HEK293 (cell line): ENCODE data around the gene GCDH.

Experiments used
- KLF17 ChIP-seq: fragments of 450-650 bp; formaldehyde crosslinking; IDR thresholded peaks from 2 replicates; pipeline ENCODE4 v1.5.1; 2016; ENCODE audit warnings: missing biosample characterization, missing genetic modification characterization
- MEIS1 ChIP-seq: sonication (generic); formaldehyde crosslinking; IDR thresholded peaks from 2 replicates; pipeline ENCODE4 v1.8.1; 2022; ENCODE audit warnings: missing genetic modification reagents, mild to moderate bottlenecking, borderline replicate concordance
- SETDB1 ChIP-seq: IDR thresholded peaks from one replicate; pipeline ENCODE4 v1.6.1; 2017; ENCODE audit warnings: mild to moderate bottlenecking, low read length, moderate library complexity, mixed read lengths; ENCODE audit not compliant: insufficient read length
- TRIM28 ChIP-seq: IDR thresholded peaks from 2 replicates; pipeline ENCODE4 v1.6.1; 2011; ENCODE audit warnings: low read length, control low read depth, borderline replicate concordance
- ZBTB21 ChIP-seq: fragments of 450-650 bp; formaldehyde crosslinking; IDR thresholded peaks from 2 replicates; pipeline ENCODE4 v1.5.1; 2017; ENCODE audit warnings: missing biosample characterization, missing genetic modification characterization
- ZFP3 ChIP-seq: fragments of 450-650 bp; formaldehyde crosslinking; IDR thresholded peaks from 2 replicates; pipeline ENCODE4 v1.5.1; 2016; ENCODE audit warnings: low read depth, missing biosample characterization, missing genetic modification characterization
- ZFP37 ChIP-seq: fragments of 450-650 bp; formaldehyde crosslinking; IDR thresholded peaks from 2 replicates; pipeline ENCODE4 v1.5.1; 2016; ENCODE audit warnings: missing biosample characterization, missing genetic modification characterization
- ZFP69B ChIP-seq: fragments of 450-650 bp; formaldehyde crosslinking; IDR thresholded peaks from 2 replicates; pipeline ENCODE4 v1.5.1; 2016; ENCODE audit warnings: missing biosample characterization, missing genetic modification characterization
- ZNF146 ChIP-seq: fragments of 450-650 bp; formaldehyde crosslinking; IDR thresholded peaks from 2 replicates; pipeline ENCODE4 v1.5.1; 2016; ENCODE audit warnings: missing biosample characterization, missing genetic modification characterization
- ZNF211 ChIP-seq: fragments of 450-650 bp; formaldehyde crosslinking; IDR thresholded peaks from 2 replicates; pipeline ENCODE4 v1.5.1; 2016; ENCODE audit warnings: low read depth, missing biosample characterization, missing genetic modification characterization
- ZNF274 ChIP-seq, 2 experiments: fragments of 200-500 bp in 1 of 2; fragments of 450-650 bp in 1 of 2; sonication (Bioruptor generic) in 1 of 2; formaldehyde crosslinking in 1 of 2; IDR thresholded peaks; 2 replicates each; pipeline versions ENCODE4 v1.5.1 to v1.6.1; 2014 to 2016; ENCODE audit warnings: borderline replicate concordance in 1 of 2, inconsistent platforms in 1 of 2, low read length in 1 of 2, missing biosample characterization in 1 of 2, missing genetic modification characterization in 1 of 2
- ZNF280C ChIP-seq: fragments of 450-650 bp; formaldehyde crosslinking; IDR thresholded peaks from 2 replicates; pipeline ENCODE4 v1.5.1; 2016; ENCODE audit warnings: missing biosample characterization, missing genetic modification characterization
- ZNF324 ChIP-seq: fragments of 450-650 bp; formaldehyde crosslinking; IDR thresholded peaks from 2 replicates; pipeline ENCODE4 v1.5.1; 2016; ENCODE audit warnings: missing biosample characterization, missing genetic modification characterization
- ZNF335 ChIP-seq: fragments of 450-650 bp; formaldehyde crosslinking; conservative IDR thresholded peaks from 2 replicates; pipeline ENCODE4 v1.5.1; 2016; ENCODE audit warnings: missing biosample characterization, missing genetic modification characterization
- ZNF341 ChIP-seq: fragments of 450-650 bp; formaldehyde crosslinking; IDR thresholded peaks from 2 replicates; pipeline ENCODE4; 2016; ENCODE audit warnings: low read depth, missing biosample characterization, missing genetic modification characterization
- ZNF37A ChIP-seq: fragments of 450-650 bp; IDR thresholded peaks from 2 replicates; pipeline ENCODE4 v1.5.1; 2018; ENCODE audit warnings: missing biosample characterization, missing genetic modification characterization
- ZNF560 ChIP-seq: fragments of 450-650 bp; formaldehyde crosslinking; IDR thresholded peaks from 2 replicates; pipeline ENCODE4 v1.5.1; 2017; ENCODE audit warnings: missing biosample characterization, missing genetic modification characterization, borderline replicate concordance
- ZNF777 ChIP-seq: fragments of 450-650 bp; formaldehyde crosslinking; IDR thresholded peaks from 2 replicates; pipeline ENCODE4 v1.5.1; 2017; ENCODE audit warnings: missing biosample characterization, missing genetic modification characterization, borderline replicate concordance
- ZNF792 ChIP-seq: fragments of 450-650 bp; formaldehyde crosslinking; IDR thresholded peaks from 2 replicates; pipeline ENCODE4 v1.5.1; 2016; ENCODE audit warnings: missing biosample characterization, missing genetic modification characterization
- ZXDB ChIP-seq: fragments of 450-650 bp; formaldehyde crosslinking; IDR thresholded peaks from 2 replicates; pipeline ENCODE4 v1.5.1; 2016; ENCODE audit warnings: missing biosample characterization, missing genetic modification characterization
- TF ChIP-seq, protein P1 (sequence below): fragments of 450-650 bp; formaldehyde crosslinking; IDR thresholded peaks from 2 replicates; pipeline ENCODE4 v1.5.1; 2016; ENCODE audit warnings: missing biosample characterization, missing genetic modification characterization
- TF ChIP-seq, protein P2 (sequence below): fragments of 450-650 bp; formaldehyde crosslinking; IDR thresholded peaks from 2 replicates; pipeline ENCODE4 v1.5.0; 2017; ENCODE audit warnings: missing biosample characterization, missing genetic modification characterization, borderline replicate concordance
- TF ChIP-seq, protein P3 (sequence below): fragments of 450-650 bp; formaldehyde crosslinking; IDR thresholded peaks from 2 replicates; pipeline ENCODE4 v1.5.1; 2017; ENCODE audit warnings: missing biosample characterization, mild to moderate bottlenecking, missing genetic modification characterization, moderate library complexity
- TF ChIP-seq, protein P4 (sequence below): fragments of 450-650 bp; formaldehyde crosslinking; IDR thresholded peaks from 2 replicates; pipeline ENCODE4 v1.5.1; 2017; ENCODE audit warnings: missing biosample characterization, missing genetic modification characterization
- TF ChIP-seq, protein P5 (sequence below): fragments of 450-650 bp; formaldehyde crosslinking; IDR thresholded peaks from 2 replicates; pipeline ENCODE4 v1.5.1; 2016; ENCODE audit warnings: missing biosample characterization, missing genetic modification characterization

Gene GCDH

DNA sequence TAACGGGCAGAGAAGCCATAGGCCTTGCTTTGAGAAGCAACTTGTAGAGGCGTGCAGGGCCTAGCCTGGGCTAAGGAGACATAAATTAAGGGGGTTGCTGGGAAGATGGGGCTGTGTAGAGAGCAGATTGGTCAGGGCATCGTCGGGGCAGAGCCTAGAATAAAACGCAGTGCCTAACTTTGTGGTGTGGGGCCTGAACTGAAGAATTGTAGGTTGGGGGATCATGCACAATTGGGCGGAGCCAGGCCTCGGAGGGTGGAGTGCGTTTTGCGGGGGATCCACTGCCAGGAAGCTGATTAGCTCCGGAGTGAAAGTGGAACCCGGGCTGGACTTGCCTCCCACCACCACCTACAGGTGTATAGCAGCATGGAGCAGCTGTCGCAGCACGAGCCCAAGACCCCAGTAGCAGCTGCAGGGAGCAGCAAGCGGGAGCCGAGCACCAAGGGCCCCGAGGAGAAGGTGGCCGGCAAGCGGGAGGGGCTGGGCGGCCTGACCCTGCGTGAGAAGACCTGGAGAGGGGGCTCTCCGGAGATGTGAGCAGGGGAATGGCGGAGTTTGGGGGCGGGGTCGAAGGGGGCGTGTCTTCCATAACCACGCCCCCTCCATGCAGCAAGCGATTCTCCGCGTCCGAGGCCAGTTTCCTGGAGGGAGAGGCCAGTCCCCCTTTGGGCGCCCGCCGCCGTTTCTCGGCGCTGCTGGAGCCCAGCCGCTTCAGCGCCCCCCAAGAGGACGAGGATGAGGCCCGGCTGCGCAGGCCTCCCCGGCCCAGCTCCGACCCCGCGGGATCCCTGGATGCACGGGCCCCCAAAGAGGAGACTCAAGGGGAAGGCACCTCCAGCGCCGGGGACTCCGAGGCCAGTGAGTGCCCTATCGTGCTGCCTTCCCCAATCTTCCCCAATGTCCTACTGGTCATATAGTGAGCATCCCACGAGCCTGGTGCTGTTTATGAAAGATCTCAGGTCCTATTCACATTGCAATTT is 23.6 kb upstream of the GCDH start (continued):
- peak; percentile 29; the same call in 1 of the 2 replicates for TF ChIP-seq ZNF335 (tag by site-specific recombination)
- no peak for TF ChIP-seq ZFP3 (tag by site-specific recombination)
- TF ChIP-seq ZFP37 (tag by site-specific recombination) = no peak; the same call in 1 of the 2 replicates
- TF ChIP-seq ZNF211 = no peak
- no peak for TF ChIP-seq ZNF560 (tag by site-specific recombination)
- TF ChIP-seq, protein P1, sequence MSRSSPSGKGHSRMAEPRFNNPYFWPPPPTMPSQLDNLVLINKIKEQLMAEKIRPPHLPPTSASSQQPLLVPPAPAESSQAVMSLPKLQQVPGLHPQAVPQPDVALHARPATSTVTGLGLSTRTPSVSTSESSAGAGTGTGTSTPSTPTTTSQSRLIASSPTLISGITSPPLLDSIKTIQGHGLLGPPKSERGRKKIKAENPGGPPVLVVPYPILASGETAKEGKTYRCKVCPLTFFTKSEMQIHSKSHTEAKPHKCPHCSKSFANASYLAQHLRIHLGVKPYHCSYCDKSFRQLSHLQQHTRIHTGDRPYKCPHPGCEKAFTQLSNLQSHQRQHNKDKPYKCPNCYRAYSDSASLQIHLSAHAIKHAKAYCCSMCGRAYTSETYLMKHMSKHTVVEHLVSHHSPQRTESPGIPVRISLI = peak; percentile 96
- peak; percentile 89 for TF ChIP-seq ZNF341 (tag by site-specific recombination)
- TF ChIP-seq ZNF274 (IDR thresholded peaks at IDR 0.05; ENCODE audit: low read length) = no peak
- no peak for TF ChIP-seq ZNF274 (tag by site-specific recombination; IDR thresholded peaks at IDR 0.05; ENCODE audit: borderline replicate concordance)
- TF ChIP-seq ZNF792 (tag by site-specific recombination) = no peak
- TF ChIP-seq, protein P2, sequence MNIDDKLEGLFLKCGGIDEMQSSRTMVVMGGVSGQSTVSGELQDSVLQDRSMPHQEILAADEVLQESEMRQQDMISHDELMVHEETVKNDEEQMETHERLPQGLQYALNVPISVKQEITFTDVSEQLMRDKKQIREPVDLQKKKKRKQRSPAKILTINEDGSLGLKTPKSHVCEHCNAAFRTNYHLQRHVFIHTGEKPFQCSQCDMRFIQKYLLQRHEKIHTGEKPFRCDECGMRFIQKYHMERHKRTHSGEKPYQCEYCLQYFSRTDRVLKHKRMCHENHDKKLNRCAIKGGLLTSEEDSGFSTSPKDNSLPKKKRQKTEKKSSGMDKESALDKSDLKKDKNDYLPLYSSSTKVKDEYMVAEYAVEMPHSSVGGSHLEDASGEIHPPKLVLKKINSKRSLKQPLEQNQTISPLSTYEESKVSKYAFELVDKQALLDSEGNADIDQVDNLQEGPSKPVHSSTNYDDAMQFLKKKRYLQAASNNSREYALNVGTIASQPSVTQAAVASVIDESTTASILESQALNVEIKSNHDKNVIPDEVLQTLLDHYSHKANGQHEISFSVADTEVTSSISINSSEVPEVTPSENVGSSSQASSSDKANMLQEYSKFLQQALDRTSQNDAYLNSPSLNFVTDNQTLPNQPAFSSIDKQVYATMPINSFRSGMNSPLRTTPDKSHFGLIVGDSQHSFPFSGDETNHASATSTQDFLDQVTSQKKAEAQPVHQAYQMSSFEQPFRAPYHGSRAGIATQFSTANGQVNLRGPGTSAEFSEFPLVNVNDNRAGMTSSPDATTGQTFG (tag by site-specific recombination) = no peak
- 0 out of 2 replicates have a peak, but pooled peaks have one; percentile 9 for TF ChIP-seq ZBTB21 (tag by site-specific recombination)
- TF ChIP-seq SETDB1 = no peak
- no peak for TF ChIP-seq MEIS1
- no peak for TF ChIP-seq TRIM28
- no peak for TF ChIP-seq ZNF37A
- TF ChIP-seq, protein P3, sequence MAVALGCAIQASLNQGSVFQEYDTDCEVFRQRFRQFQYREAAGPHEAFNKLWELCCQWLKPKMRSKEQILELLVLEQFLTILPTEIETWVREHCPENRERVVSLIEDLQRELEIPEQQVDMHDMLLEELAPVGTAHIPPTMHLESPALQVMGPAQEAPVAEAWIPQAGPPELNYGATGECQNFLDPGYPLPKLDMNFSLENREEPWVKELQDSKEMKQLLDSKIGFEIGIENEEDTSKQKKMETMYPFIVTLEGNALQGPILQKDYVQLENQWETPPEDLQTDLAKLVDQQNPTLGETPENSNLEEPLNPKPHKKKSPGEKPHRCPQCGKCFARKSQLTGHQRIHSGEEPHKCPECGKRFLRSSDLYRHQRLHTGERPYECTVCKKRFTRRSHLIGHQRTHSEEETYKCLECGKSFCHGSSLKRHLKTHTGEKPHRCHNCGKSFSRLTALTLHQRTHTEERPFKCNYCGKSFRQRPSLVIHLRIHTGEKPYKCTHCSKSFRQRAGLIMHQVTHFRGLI (tag by site-specific recombination) = peak; percentile 26; the same call in 1 of the 2 replicates
- TF ChIP-seq, protein P4, sequence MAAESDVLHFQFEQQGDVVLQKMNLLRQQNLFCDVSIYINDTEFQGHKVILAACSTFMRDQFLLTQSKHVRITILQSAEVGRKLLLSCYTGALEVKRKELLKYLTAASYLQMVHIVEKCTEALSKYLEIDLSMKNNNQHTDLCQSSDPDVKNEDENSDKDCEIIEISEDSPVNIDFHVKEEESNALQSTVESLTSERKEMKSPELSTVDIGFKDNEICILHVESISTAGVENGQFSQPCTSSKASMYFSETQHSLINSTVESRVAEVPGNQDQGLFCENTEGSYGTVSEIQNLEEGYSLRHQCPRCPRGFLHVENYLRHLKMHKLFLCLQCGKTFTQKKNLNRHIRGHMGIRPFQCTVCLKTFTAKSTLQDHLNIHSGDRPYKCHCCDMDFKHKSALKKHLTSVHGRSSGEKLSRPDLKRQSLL (tag by site-specific recombination) = peak; percentile 14; the same call in 1 of the 2 replicates
- TF ChIP-seq ZNF324 (tag by site-specific recombination) = no peak
- TF ChIP-seq ZFP69B = no peak
- no peak for TF ChIP-seq ZNF280C (tag by site-specific recombination)
- TF ChIP-seq KLF17 (tag by site-specific recombination) = no peak
- TF ChIP-seq, protein P5, sequence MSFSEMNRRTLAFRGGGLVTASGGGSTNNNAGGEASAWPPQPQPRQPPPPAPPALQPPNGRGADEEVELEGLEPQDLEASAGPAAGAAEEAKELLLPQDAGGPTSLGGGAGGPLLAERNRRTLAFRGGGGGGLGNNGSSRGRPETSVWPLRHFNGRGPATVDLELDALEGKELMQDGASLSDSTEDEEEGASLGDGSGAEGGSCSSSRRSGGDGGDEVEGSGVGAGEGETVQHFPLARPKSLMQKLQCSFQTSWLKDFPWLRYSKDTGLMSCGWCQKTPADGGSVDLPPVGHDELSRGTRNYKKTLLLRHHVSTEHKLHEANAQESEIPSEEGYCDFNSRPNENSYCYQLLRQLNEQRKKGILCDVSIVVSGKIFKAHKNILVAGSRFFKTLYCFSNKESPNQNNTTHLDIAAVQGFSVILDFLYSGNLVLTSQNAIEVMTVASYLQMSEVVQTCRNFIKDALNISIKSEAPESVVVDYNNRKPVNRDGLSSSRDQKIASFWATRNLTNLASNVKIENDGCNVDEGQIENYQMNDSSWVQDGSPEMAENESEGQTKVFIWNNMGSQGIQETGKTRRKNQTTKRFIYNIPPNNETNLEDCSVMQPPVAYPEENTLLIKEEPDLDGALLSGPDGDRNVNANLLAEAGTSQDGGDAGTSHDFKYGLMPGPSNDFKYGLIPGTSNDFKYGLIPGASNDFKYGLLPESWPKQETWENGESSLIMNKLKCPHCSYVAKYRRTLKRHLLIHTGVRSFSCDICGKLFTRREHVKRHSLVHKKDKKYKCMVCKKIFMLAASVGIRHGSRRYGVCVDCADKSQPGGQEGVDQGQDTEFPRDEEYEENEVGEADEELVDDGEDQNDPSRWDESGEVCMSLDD (tag by site-specific recombination) = no peak
- TF ChIP-seq ZNF146 (tag by site-specific recombination) = no peak
- TF ChIP-seq ZNF777 (tag by site-specific recombination) = no peak
- TF ChIP-seq ZXDB = peak; percentile 87
